NCI-H2196 (cell line): ENCODE measurements around the gene TUBB4B.
"Not testable (repeated sequence)": the region's sequence is repeated elsewhere in the genome, so short reads cannot be mapped to it uniquely, and the experiment has no call there.

Experiments
- DNase-seq: peaks from one replicate; lab custom pipeline; 2025; ENCODE audit not compliant: unreplicated experiment; lab: John Stamatoyannopoulos, UW

The TUBB4B gene

GRCh38 chr9:137236238-137236935 lies 4.7 kb upstream of the TUBB4B start:
- DNase-seq, result peak; percentile 86

DNA sequence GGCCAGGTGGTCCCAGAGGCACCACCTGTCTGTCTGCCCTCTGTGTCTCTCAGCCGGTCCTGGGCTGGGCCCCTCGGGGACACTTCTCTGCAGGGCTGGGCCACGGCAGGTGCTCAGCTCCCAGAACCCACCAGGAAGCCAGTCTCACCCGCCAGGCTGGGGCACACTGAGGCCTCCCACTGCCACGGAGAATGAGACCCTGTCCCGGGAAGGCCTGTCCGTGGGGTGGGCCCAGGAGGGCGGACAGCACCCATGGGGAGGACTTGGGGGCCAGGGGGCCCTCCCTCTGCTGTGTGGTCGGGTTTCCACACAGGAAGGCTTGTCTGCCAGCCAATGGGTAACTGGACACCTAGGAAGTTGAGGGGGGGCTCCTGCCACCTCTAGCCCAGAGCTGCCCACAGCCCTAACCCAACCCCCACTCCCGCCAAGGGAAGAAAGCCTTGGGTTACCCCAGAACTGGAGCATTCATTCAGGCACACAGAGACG lies 4.1 kb upstream of the TUBB4B start:
- peak; percentile 87 for DNase-seq

GRCh38 chr9:137237759-137238726 lies 3.0 kb upstream of the TUBB4B start:
- peak; percentile 88 for DNase-seq

GRCh38 chr9:137239541-137240200 lies 1.4 kb upstream of the TUBB4B start:
- DNase-seq, result not testable (repeated sequence)

- DNase-seq, result peak; percentile 61
Observed at GRCh38 chr9:137240318-137240840, 708 bp upstream of the TUBB4B start.

DNA sequence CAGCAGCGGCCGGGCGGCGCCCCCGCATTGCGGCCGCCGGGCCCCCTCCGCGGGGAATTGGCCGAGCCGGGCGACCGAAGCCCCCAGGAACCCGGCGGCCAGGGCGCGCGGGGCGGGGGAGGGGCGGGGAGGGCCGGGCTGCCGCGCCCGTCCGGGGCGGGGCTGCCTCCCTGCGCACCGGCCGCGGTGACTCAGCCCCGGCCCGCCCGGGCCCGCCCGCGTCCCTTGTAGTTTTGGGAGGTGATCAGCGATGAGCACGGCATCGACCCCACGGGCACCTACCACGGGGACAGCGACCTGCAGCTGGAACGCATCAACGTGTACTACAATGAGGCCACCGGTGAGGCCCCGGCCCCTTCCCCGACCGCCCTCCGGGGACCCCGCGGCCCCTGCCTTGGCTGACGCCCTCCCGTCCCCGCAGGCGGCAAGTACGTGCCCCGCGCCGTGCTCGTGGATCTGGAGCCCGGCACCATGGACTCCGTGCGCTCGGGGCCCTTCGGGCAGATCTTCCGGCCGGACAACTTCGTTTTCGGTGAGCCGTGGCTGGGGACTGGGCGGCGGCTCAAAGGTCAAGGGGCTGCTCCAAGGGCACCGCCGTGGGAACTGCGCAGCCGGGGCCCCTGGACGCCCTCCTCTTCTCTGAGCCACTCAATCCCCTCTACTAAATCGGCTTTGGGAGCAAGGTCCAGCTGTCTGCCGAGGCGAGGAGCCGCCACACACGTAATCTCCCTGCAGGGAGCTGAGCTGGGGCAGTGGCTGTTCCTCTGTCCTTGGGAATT lies 592 bp downstream of the TUBB4B start:
- no peak for DNase-seq

GRCh38 chr9:137242269-137243203 lies 1.4 kb downstream of the TUBB4B start:
- DNase-seq, result no peak

GRCh38 chr9:137243266-137243625 lies 2.2 kb downstream of the TUBB4B start:
- not testable (repeated sequence) for DNase-seq

DNA sequence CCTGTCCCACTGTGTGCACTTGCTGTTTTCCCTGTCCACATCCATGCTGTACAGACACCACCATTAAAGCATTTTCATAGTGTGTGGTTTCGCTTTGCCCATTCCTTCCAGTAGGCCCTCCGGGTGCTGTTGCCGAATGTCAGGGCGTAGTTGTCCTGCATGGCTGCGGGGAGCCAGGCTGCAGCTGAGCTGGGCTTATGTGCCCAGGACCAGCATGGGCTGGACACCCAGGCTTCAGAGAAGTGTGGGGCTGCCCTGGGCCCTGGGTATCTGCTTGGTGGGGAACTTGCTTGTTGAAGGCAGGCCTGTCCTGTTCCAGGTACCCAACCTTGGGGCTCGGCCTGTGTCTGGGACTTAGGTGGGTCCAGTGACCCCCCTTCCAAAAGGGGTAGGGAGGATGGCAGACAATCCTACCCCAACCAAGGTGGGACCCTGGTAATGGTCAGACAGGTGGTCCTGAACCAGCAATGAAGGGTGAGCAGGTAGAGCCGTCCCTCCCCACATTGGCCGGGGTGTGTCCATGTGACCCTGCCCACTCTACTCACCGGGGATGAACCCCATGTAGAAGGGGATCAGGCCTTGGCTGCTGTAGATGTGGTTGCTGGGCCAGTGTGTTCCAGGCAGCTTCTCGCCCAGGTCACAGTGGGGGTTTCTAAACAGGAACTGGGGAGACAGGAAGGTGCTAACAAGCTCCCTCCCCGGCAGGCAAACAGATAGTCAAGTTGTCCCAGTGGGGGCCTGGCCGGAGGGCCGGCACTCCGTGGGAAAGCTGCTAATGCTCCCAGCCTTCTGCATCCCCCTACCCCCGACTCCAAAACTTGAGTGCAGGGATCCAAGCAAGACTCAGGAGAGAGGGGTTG lies 2.8 kb downstream of the TUBB4B start:
- no peak for DNase-seq

DNA sequence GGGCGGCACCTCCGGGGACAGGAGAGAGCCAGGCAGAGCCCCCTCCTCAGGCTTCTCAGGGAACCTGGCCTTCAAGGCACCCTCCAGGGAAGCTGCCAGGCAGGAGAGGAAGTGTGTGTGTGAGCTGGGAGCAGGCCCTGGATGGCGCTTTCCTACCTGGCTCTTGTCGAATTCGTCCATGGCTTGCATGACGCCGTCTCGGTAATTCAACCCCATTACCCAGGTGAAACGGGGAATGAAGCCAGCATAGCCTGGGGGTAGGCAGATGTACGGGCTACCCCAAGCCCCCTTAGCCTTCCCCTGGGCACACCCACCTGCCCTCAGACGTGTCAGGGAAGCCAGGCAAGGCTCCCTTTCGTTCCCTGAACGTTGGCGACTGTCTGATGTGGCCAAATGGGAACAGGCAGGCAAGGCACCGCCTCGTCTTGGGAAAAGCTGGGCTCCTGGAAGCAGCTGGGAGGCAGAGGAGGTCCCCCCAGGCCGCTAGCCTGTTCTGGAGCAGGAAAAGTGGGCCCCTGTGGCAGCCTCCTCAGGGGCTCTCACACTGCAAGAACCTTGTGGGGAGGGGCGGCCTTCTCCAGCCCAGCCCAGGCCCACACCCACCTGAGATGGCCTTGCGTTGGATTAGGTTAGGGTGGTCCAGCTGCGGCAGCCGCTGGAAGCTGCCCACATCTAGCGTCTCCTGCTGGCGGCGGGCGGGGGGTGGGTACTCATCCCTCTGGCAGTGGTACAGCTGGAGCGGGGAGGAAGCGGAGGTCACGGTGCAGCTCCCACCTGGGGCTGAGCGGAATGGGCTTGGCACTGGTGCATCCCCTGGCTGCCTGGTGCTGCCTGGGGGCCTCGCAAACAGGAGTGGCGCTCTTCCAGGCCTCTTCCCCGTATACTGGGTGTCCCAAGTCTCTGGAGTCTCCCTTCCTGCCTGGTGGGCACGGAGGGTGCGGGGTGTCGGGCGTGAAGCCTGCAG lies 3.7 kb downstream of the TUBB4B start:
- DNase-seq, result peak; percentile 23

DNA sequence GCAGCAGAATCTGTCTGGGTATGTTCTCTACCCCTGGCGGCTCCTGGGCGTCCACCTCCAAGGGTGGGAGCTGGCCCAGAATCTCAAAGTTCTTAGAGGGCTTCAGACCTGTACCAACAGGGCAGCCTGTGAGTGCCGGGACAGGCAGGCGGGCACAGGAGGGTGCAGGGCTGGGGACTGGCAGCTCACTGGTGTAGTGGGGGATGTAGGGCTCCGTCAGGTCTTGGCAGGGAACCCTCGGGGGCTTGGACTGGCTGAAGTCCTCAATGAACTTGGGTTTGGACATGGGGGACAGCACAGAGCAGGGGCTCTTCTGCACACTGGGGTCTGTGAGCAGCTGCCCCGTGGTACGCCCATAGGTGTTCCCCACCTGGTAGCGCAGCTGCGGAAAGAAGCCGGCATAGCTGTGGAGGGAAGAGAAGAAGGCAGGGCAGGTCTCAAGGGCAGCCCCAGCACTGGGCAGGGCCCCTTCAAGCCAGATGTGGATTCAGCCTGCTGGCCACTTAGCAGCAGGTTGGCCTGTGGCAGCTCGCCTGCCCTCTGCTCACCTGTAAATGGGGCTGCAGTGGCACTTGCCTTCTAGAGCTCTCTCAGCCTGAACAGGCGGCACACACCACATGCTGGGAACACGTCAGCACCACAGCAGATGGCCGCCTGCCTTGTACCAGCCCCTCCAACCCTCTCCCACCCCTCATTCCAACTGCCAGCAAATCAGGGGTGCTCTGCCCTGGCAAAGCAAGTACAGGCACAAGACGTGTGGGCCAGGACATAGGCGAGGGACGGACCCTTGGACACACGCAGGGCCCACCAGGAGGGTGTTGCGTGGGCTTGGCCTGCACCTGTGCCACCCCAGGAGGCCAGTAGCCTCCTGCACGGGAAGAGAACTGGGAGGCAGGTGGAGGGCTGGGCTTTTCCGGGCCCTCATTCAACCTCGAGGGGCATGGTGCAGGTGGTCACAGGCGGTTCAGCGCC lies 4.6 kb downstream of the TUBB4B start:
- DNase-seq, result no peak

DNA sequence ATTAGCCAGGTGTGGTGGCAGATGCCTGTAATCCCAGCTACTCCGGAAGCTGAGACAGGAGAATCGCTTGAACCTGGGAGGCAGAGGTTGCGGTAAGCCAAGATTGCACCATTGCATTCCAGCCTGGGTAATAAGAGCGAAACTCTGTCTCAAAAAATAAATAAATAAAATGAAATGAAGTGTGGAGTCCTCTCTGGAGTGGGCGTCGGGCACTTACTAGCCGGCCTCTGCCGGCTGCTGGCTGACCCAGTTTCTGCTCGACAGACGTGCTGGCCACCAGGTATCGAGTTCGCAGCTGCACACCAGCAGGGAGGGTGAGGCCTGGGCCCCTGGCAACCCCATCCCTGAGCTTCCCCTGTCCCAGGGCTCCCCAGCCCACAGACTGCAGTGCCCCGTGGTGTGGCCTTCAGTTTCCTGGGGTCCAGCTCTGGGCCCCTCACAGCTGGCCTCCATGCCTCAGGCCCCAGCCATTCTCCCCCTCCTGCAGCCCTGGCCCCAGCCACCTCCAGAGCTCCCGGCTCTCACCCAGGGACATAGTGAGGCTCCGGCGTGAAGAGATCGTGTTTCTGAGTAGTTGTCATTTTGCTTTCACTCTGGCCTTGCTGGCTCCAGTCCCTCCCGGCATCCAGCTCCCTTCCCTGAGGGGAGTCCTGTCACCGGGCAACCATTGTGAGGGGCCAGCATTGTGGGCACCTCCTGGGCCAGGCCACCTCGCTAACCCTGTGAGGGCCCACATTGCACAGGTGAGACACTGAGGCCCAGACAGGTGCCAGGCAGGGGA lies 6.2 kb downstream of the TUBB4B start:
- DNase-seq, result peak; percentile 56

- no peak for DNase-seq
Observed at GRCh38 chr9:137247916-137248175, 6.8 kb downstream of the TUBB4B start.

DNA sequence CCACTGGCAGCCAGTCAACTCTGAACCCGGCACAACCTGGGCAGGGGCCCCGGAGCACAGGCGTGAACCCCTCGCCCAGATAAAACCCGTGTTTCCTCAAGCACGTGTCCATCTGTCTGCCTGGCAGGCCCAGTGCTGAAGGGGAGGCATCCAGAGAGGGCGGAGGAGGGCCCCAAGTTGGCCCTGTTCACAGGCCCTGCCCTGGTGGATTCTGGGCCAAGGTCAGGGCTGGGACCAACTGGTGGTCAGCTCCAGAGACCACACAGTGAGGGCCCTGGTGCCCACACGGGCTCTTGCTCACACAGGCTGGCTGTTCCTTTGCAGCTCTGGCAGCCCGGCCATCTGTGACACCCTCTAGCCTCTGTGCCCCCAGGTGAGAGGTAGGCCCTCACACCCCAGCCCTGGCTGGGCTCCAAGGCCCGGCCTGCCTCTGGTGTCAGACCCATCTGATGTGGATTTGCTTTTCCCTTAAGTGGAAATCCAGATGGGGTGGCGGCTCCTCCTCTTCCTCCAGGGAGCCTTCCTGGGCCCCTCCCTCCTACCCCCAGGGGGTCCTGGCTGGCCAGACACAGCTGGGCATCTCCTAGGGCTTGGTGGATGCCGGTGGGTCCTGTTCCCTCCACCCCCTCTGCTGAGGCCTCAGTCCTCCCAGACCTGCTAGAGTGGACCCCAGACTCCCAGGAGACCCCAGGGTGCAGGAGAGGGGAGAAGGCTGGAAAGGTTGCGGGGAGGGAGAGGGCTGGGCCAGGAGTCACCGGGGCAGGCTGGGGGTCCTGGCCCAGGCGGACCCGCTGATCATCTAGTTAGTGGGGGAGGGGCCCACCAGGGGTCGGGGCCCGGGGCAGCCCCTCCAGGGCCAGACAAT lies 9.5 kb downstream of the TUBB4B start:
- no peak for DNase-seq

DNA sequence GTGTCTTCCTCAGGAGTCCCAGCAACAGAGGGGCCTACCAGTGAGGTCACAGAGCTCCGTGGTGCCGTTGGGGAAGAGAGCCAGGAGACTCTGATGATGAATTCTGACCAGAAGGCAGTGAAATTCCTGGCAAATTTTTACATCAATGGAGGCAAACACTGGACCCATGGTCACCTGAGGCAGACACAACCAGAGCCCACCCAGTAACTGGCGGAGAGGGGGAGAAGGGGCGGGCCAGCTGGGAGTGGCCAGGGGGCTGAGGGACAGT lies 10.0 kb downstream of the TUBB4B start, which contains the start of gene STPG3:
Gene STPG3 (plus strand): TSS at position 93 of the 268 bp plus-strand sequence. CDS start 1 bp downstream, at position 94.
- DNase-seq, result no peak
